ENCODE measurements around the gene SUCLG2.
A peak's percentile ranks its signal among the peaks of the same experiment; 100 is the strongest.

Gene SUCLG2

GRCh38 chr3:67433109-67433508 is 221.3 kb downstream of the SUCLG2 start:
- FAIRE-seq (no peak), DNase-seq (ENCODE audit: insufficient read length, low spot score) (no peak)

GRCh38 chr3:67431887-67432286 is 222.5 kb downstream of the SUCLG2 start:
- TF ChIP-seq POLR2A (IDR thresholded peaks at IDR 0.05; ENCODE audit: low read depth, low read length): no peak
- no peak for DNase-seq (ENCODE audit: insufficient read length, low spot score)
- no peak for FAIRE-seq

More at GRCh38 chr3:67433109-67433508, 221.3 kb downstream of the SUCLG2 start:
- TF ChIP-seq POLR2A (IDR thresholded peaks at IDR 0.05; ENCODE audit: low read depth, low read length): no peak

- FAIRE-seq (no peak), DNase-seq (ENCODE audit: insufficient read length, low spot score) (no peak)
- TF ChIP-seq POLR2A (IDR thresholded peaks at IDR 0.05; ENCODE audit: low read depth, low read length): no peak
Observed at GRCh38 chr3:67423722-67424121, 230.7 kb downstream of the SUCLG2 start.

- no peak for TF ChIP-seq POLR2A (IDR thresholded peaks at IDR 0.05; ENCODE audit: low read depth, low read length)
- FAIRE-seq: no peak
- DNase-seq (ENCODE audit: insufficient read length, low spot score): no peak
Observed at GRCh38 chr3:67421912-67422311, 232.5 kb downstream of the SUCLG2 start.

- DNase-seq (ENCODE audit: insufficient read length, low spot score) (no peak), FAIRE-seq (no peak)
Observed at GRCh38 chr3:67419779-67420178, 234.6 kb downstream of the SUCLG2 start.

GRCh38 chr3:67419218-67419529 is 235.2 kb downstream of the SUCLG2 start:
- no peak for TF ChIP-seq POLR2A (IDR thresholded peaks at IDR 0.05; ENCODE audit: low read depth, low read length)
- DNase-seq (ENCODE audit: insufficient read length, low spot score) (no peak), FAIRE-seq (no peak)

More at GRCh38 chr3:67419779-67420178, 234.6 kb downstream of the SUCLG2 start:
- TF ChIP-seq POLR2A (IDR thresholded peaks at IDR 0.05; ENCODE audit: low read depth, low read length): no peak

GRCh38 chr3:67418426-67419217 is 235.8 kb downstream of the SUCLG2 start:
- TF ChIP-seq POLR2A (IDR thresholded peaks at IDR 0.05; ENCODE audit: low read depth, low read length): no peak
- DNase-seq (ENCODE audit: insufficient read length, low spot score): no peak

GRCh38 chr3:67416703-67417102 is 237.7 kb downstream of the SUCLG2 start:
- DNase-seq (ENCODE audit: insufficient read length, low spot score): no peak
- TF ChIP-seq POLR2A (IDR thresholded peaks at IDR 0.05; ENCODE audit: low read depth, low read length): no peak

More at GRCh38 chr3:67418426-67419217, 235.8 kb downstream of the SUCLG2 start:
- FAIRE-seq: no peak

GRCh38 chr3:67415511-67415910 is 238.9 kb downstream of the SUCLG2 start:
- DNase-seq (ENCODE audit: insufficient read length, low spot score) (no peak), FAIRE-seq (peak; percentile 43)
- TF ChIP-seq POLR2A (IDR thresholded peaks at IDR 0.05; ENCODE audit: low read depth, low read length): no peak

More at GRCh38 chr3:67416703-67417102, 237.7 kb downstream of the SUCLG2 start:
- FAIRE-seq: no peak

GRCh38 chr3:67414740-67415139 is 239.7 kb downstream of the SUCLG2 start:
- DNase-seq (ENCODE audit: insufficient read length, low spot score) (no peak), FAIRE-seq (no peak)
- TF ChIP-seq POLR2A (IDR thresholded peaks at IDR 0.05; ENCODE audit: low read depth, low read length): no peak

GRCh38 chr3:67405193-67405592 is 249.2 kb downstream of the SUCLG2 start:
- TF ChIP-seq POLR2A (IDR thresholded peaks at IDR 0.05; ENCODE audit: low read depth, low read length): no peak
- DNase-seq (ENCODE audit: insufficient read length, low spot score): no peak
- FAIRE-seq: no peak

- TF ChIP-seq POLR2A (IDR thresholded peaks at IDR 0.05; ENCODE audit: low read depth, low read length): no peak
- FAIRE-seq: no peak
- DNase-seq (ENCODE audit: insufficient read length, low spot score): no peak
Observed at GRCh38 chr3:67402873-67403272, 251.5 kb downstream of the SUCLG2 start.

- FAIRE-seq: no peak
- no peak for TF ChIP-seq POLR2A (IDR thresholded peaks at IDR 0.05; ENCODE audit: low read depth, low read length)
- DNase-seq (ENCODE audit: insufficient read length, low spot score): no peak
Observed at GRCh38 chr3:67401921-67402320, 252.5 kb downstream of the SUCLG2 start.

GRCh38 chr3:67400476-67400875 is 253.9 kb downstream of the SUCLG2 start:
- DNase-seq (ENCODE audit: insufficient read length, low spot score): no peak
- FAIRE-seq: no peak
- no peak for TF ChIP-seq POLR2A (IDR thresholded peaks at IDR 0.05; ENCODE audit: low read depth, low read length)

- DNase-seq (ENCODE audit: insufficient read length, low spot score): no peak
- TF ChIP-seq POLR2A (IDR thresholded peaks at IDR 0.05; ENCODE audit: low read depth, low read length): no peak
- FAIRE-seq: no peak
Observed at GRCh38 chr3:67389176-67389575, 265.2 kb downstream of the SUCLG2 start.

Measured in H54 (cell line).